GM18511 (cell line): ENCODE results near the gene TMBIM1.

Experiments used
- ATAC-seq: cut with Tn5 transposase; IDR thresholded peaks from one replicate; pipeline ENCODE4 v1.9.1; 2021; ENCODE audit warnings: mild to moderate bottlenecking, moderate library complexity; ENCODE audit not compliant: unreplicated experiment

TMBIM1 gene

DNA sequence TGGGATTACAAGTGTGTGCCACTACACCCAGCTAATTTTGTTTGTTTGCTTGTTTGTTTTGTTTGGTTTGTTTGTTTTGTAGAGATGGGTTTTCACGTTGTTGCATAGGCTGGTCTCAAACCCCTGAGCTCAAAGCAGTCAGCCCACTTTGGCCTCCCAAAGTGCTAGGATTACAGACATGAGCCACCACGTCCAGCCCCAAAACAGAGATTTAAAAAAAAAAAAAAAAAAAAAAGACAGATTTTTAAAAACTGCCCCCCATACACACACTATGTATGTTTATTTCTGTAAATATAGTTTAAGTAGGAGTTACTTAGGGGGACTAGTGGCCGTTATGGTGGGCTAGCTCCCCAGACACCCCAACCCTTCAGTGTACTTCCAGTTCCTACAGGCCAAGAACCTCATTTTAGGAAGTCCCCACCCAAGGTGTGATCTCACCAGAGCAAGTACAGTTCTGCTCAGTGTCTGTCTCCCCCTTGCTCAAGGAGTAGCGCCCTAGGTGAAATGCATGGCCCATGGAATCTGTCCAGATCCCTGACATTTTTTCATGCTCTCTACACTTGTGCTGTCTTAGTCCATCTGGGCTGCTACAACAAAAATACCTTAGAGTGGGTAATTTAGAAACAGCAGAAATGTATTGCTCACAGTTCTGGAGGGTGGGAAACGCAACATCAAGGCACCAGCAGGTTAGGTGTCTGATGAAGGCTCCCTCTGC is 1.6 kb upstream of the TMBIM1 start:
- no peak for ATAC-seq

DNA sequence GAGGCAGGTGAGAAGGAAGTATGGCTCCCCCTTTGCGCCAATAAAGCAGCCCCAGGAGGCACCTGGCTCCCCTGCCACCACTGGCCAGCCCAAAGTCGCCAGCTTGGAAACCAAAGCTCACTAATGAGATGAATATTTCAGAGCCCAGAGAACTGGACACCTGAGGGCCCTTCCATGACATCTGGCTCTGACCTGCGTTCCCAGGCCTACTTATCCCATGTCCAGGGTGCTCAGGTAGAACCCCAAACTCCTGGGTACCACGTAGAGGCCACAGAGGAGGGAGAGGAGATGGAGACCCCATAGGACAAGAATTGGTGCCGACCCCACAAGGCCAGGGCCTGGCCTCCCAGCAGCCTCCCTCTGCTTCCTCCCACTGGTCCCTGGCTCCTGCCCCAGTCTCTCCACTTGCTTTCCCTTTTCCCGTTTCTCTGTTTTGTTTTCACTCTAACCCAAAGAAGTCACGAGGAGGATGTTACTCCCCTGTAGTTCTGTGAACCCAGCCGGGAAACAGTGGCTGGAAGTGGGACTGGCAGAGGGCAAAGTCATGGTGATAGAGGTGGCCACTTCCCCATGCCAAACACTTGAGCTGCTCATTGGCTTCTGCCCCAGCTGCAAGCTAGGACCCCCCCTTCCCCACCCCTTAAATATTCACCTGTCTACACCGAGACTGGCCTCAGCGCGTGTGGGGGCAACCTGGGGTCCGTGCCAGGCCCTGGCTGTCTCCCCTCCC is 820 bp downstream of the TMBIM1 start:
- ATAC-seq = no peak

DNA sequence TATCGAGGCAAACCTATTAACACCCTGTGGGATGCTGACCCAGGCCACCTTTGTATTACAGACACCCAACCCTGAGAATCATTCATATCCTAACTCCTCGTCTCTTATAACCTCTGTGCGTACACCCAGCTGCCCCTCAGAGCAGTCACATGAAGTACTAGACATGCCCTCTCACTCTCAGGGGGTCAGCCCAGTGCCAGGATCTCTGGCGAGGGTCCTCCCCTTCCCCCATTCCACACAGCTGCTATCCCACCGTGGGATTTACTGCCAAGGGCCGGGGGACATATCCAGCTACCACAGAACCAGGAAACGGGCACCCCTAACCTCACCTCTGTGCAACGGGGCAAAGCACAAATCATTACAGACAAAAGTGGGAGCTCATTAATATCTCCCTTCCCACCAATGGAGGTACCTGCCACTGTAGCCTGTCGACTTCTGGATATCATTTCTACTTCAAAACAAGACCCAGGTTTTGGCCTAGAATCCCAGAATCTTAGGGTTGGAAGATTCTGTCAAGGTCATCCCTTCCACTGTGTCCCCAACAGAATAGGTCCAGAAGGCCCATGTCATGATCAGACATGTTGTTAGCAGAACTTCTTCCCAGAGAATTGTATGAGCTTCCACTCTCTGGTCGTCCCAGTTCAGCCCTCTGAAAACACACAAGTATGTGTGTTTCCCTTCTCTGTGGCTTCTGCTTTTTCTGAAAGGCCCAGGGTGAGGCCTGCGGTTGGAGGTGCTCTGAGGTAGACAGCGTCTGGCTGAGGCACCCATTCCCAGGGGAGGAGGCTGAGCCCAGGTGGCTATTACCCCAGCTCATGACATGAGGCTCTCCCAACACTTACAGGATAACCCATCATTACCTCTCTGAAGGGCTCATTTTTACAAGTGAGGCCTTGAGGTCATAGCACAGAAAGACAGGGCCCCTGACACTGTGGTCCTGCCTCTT is 1.7 kb downstream of the TMBIM1 start:
- ATAC-seq = peak; percentile 60

DNA sequence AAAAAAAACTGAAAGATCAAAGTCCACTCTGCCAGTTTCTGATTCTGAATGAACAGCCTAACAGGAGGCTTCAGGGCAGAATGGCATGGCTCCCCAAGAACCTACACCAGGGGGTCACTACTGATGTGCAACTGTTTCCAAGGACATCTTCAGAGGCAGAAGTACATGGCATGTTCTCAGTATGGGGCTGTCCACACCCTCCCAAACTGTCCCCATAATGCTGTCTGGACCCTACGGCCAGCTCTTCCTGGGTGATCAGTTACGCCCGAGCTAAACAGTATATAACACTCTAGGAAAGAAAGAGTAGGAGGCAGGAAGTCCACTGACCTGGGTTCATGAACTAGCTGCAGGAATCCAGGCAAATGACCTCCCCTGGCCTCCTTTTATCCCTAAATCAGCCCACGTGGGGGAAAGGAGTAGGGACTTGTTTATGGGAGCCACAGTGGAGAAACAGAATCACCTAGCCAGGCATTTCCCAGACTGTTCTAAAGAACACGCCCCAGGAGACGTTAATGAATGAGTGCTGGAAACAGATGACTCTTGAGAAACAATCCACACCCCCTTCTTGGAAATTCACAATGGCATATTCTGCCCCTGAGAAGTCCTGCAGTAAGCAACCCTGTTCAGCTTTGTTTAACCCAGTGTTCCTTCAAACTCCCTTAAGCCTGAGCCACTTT is 2.5 kb downstream of the TMBIM1 start:
- ATAC-seq = no peak

DNA sequence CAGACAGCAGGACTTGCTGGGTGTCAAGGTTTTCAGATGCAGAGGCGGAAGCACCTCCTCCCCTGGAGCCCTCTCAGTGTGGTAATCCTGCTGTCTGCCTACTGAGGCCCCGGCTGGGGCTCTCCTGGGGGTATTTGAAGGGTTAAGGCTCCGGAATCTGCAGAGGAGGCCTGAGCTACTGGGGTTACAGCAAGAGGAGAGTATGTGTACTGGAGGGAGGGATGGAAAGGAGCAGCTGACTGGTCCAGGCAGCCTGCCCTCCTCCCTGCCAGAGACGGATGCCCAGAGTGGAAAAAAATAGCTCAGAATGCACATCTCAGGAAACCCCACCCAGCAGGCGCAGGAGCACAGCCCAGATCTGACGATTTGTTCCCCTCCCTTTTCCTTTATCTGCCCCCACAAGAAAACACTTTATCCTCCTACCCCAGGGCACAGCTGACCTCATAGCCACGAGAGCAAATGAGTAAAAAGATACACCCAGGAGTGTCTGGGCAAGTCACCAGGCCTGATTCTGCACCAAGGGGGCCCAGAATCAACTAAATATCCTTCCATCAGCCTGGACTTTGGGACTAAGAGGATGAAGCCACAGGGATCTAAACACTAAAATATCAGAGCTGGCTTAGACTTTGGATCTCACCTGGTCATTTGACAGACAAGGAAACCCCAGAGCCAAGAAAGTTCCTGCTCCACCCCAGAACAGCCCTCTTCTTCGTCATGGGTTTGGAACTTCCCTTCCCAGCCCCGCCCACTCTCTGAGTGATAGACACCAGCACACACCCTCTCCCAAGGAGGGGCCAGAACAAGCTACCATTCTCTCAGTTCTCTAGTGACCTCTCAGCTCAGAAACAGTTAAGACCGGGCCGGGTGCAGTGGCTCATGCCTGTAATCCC is 5.5 kb downstream of the TMBIM1 start:
- ATAC-seq = peak; percentile 69

DNA sequence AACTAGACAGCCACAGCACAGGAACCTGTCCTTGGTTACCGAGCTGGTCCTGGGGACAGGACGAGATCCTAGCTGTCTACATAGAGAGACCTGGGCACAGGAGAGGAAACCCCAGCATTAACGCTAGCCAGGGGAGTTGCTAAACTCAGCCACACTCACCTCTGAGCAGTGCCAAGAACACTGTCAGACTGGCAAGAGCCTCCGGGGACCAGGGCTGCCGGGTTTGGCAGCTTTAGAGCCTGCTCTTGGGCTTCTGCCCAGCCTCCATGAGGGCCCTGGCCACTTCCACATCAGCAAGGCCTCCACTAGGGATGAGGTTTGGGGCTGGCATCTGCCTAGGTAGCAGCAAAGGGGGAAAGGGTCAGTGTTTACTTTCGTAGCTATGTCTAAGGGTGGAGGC is 6.7 kb downstream of the TMBIM1 start:
- no peak for ATAC-seq

DNA sequence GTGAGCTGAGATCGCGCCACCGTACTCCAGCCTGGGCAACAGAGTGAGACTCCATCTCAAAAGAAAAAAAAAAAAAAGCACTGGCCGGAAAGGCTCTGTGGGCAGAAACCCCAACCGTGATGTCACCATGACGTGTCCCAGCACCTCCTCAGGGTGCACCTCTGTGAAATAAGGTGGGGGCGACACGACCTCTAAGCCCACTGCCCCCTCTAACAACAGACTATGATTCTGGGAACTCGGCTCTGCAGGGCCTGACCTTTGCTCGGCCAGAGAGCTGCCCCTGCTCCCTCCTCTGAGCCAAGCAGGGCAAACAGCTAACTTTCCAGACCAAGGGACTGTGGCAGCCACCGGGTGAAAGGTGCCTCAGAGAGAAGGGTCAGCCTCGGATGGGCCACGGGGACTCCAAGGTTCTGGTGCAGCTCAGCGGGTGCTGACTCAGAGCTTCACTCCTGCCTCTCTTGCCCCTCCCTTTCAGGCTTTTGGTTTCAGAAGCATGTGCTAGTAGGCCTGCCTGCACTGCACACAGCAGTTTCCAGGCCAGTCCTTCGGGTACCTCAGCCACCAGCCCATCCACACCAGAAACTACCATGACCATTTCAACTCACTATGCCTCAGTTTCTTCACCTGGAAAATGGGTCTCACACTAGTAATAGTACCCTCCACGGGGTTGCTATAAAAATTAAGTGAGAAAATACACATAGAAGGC is 8.0 kb downstream of the TMBIM1 start:
- peak; percentile 44 for ATAC-seq

DNA sequence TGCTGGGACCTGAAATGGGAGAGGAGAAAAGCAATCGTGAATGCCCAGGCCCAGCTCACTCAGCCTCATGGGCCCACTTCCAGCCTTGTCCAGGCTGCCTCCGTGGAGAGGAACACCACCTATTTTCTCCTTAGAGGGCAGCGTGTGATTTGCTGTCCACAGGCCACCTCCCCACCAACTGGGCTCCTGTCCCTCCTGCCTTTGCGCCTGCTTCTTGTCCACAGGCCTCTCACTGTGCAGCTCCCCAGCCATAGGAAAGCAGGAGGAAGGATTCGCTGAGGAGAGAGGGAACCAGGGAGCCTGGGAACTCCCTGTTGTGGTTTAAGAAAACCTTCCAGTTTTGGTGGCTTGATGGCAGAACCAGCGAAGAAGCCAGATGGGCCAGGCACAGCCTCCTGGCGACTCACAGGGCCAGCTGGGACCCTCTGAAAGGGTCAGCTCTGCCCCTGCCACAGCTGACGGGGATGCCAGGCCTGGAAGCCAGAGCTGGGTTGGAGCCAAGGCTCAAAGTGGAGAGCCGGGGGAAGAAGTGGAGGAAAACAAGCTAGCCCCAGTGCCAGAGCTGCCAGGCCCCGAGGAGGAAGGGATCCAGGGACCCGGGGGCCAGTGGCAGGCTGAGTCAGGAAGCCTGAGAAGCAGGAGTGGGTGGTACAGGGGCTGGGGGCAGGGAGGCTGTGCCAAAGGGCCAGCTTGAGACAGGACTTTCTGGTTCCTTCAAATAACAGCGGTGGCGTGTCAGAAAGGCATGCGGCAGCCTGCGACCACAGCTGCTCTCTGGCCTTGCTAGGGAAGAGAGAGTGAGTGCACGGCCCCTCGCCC is 9.9 kb downstream of the TMBIM1 start:
- ATAC-seq = no peak

DNA sequence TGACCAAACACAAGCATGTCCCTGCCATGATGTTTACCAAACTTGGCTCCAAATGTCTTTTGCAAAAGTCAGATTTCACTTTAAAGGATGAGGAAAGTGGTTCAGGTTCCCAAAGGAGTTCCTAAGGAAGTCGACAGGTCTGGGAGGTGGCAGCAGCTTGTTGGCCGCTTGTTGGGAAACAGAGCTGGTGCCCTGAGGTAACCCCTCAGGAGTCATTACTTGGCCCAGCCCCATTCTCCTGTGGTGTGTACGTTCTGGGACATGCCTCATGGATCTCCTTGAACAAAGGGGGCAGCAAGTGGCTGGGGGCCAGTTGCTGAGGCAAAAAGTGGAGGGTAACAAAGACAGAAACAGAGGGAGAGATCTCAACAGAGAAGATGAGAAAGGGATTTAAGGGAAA is 10.9 kb downstream of the TMBIM1 start:
- no peak for ATAC-seq

DNA sequence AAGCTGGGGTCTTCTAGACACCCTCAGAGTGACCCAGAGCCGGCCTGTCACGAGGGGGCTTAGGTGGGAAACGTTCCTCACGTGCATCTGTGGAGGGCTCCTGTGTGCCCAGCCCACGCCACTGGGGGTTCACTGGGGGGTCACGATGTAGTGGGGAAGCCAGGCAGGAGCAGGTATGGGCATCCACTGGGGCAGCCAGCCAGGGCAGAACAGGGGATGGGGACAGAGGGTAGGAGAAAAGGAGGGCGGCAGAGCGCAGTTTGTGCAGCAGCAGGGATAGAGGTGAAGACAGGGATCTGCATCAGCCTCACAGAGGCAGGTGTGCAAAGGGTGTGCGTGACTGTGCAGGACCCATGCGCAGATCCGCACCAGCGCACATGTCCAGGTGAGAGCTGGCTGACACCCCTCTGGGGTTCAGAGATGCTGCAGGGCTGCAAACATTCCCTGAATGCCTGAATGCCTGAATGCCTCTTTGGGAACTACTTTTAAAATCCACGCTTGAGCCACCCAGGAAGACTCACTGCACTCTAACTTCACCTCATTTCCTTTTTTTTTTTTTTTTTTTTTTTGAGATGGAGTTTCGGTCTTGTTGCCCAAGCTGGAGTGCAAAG is 11.9 kb downstream of the TMBIM1 start:
- ATAC-seq = no peak

DNA sequence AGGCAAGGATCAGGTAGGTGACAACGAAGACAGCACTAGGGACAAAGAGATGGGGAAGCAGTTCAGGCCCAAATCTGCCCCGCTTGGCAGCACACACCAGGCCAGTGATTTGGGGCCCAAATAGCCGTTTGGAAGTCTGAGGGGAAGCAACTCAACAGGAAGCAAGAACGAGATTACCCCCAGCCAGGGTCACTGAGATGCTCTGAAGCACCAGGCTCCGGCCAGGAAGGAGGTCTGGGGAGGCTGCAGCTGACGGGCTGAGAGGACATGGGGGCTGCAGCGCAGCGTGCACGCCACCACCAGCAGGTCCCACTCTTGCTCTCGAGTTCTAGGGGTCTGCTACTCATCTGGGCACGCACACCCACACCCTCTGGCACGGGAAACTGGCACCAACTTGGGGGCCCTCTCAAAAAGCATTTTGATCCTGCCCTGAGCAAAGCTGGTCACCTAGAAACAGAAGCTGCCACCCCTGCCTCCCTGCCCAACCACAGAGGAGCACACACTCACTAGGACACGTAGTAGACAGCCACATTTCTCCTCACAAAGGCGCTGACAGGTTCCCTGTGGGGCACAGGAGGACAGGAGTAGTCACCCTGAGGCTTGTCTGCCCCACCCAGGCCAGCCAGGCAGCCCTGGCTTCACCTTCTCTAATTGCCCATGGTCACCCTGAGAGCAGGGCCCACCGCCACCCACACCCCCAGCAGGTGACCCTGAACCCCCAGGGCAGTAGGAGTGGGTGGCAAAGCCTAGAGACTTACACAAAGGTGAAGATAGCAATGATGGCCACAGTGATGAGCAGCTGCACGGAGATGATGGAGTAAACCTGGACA is 13.6 kb downstream of the TMBIM1 start:
- ATAC-seq = no peak

DNA sequence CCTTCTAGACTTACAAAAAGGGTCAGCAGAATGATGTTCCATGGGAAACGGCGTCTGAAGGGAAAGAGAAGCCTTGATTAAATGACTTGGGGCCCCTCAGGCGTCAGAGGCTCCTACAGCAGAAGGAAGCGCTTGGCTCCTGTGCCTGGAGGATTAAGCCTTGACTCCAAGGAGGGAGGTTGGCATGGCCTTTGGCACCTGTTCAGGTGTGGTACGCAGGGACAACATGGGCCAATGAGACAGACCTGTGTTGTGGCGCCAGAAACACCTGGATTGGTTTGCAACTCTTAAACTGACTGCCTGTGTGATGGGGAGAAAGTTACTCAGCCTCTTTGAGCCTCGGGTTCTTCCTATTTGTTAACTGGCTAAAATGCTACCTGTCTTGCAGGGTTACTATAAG is 14.4 kb downstream of the TMBIM1 start:
- ATAC-seq = no peak

DNA sequence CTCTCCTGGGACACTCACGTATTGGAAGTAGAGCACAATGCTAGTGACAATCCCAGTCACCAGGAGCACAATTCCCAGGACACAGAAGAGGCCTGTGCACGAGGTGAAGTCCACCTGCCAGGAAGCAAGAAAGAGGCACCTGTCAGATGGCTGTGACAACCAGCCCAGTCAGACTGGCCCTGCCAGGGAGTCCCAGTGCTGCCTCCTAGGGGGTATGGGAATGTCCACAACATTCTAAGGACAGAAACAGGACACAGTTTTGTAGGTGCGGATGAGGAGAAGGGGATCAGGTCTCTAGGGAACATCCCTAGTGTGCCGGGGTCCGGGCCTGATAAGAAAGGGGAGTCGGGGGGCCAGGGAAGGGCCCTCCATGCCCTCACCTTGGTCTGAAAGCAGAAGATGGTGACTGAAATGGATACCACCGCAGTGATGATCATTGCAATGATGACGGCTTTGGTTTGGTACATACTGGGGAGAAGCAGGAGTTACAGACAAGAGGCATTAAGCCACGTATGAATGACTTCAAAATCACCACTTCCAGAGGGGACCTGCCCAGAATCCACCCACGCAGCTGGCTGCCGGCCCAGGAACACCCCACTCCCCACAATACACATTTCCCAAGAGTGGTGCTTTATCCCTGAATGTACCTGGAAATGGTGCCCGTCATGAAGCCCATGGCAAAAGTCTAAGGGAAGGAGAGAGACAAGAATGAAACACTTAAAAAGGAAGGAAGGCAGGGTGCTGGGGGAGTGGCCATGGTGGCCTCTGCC is 15.1 kb downstream of the TMBIM1 start:
- ATAC-seq = no peak

DNA sequence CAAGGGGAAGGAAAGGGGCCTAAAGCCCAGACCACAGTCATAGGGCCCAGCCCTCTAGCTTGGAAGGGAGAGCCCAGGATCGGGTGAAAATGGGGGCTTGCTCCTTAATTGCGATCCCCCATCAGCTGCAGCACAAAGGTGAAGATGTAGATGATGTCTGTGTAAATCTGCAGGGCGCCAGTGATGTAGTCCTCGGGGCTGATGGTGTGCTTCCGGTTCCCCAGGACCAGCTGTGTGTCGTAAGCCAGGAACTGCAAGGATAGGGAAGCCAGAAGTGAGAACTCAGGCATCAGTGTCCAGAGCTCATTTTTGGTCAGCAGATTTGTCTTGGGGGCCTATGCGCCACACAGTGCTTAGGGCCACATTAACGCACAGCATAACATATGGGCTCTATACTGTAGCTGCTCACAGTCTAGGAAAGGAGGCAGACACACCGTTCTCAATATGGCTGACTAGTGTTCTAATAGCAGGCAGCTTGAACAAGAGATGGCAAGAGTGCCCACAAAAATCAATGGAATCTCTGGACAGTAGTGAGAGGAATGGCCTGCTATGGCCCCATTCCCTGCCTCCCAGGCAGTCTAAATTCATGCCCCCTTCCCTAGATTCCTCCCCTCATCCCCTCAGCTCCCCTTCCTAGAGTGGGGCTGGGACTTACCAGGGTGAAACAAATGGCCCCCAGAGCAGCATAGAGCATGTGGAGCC is 16.8 kb downstream of the TMBIM1 start:
- ATAC-seq = no peak

DNA sequence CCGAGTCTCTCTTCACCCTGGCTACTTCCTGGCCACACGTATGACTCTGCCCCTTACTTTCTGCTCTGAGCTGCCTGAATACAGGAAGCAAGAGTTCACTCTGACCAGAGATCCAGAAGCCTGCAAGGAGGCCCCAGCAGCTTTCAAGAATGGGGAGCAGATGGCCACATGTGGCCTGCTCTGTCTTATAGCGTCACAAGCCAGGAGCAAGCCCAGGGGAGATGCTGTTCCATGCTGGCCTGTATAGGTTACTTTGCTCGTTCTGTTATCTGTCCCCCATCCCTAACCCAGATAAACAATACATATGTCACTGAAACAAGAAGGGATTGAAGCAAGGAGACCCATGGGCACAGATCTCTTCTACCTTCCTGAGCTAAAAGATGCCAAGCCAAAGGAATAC is 17.7 kb downstream of the TMBIM1 start:
- ATAC-seq = no peak

DNA sequence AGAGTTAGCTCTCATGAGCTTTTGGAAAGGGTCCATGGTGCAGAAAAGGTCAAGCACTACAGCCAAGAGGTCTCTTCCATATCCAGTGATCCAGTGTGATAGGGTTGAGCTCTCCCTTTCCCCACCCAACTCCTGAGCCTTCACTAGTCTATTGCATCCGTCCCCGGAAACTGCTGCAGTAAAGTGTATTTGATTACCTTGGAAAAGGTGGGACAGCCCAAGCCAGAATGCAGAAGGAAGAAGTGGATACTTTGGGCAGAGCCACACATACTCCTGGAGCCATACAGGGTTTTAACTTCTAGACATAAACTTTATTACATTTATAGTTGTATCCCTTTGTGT is 18.4 kb downstream of the TMBIM1 start:
- ATAC-seq = no peak
